Measurements from ENCODE around the gene AFDN.

AFDN gene

GRCh38 chr6:167879612-167880011, 52.9 kb downstream of the AFDN start:
- TF ChIP-seq GATA2 (IDR thresholded peaks at IDR 0.05; ENCODE audit: low read depth, low read length), result no peak
- TF ChIP-seq GATA3 (IDR thresholded peaks at IDR 0.05; ENCODE audit: low read depth, low read length), result no peak

- TF ChIP-seq GATA3 (IDR thresholded peaks at IDR 0.05; ENCODE audit: low read depth, low read length) (no peak), GATA2 (IDR thresholded peaks at IDR 0.05; ENCODE audit: low read depth, low read length) (no peak)
Observed at GRCh38 chr6:167881327-167881726, 54.6 kb downstream of the AFDN start.

GRCh38 chr6:167882244-167882643, 55.5 kb downstream of the AFDN start:
- TF ChIP-seq GATA3 (IDR thresholded peaks at IDR 0.05; ENCODE audit: low read depth, low read length) (no peak), GATA2 (IDR thresholded peaks at IDR 0.05; ENCODE audit: low read depth, low read length) (no peak)

- no peak for TF ChIP-seq GATA2 (IDR thresholded peaks at IDR 0.05; ENCODE audit: low read depth, low read length)
- no peak for TF ChIP-seq GATA3 (IDR thresholded peaks at IDR 0.05; ENCODE audit: low read depth, low read length)
Observed at GRCh38 chr6:167888098-167888497, 61.4 kb downstream of the AFDN start.

GRCh38 chr6:167892835-167893815, 66.4 kb downstream of the AFDN start:
- no peak for TF ChIP-seq GATA3 (IDR thresholded peaks at IDR 0.05; ENCODE audit: low read depth, low read length)
- no peak for TF ChIP-seq GATA2 (IDR thresholded peaks at IDR 0.05; ENCODE audit: low read depth, low read length)

GRCh38 chr6:167894965-167895364, 68.3 kb downstream of the AFDN start:
- TF ChIP-seq GATA3 (IDR thresholded peaks at IDR 0.05; ENCODE audit: low read depth, low read length) (peak; percentile 83), GATA2 (IDR thresholded peaks at IDR 0.05; ENCODE audit: low read depth, low read length) (peak; percentile 72)

- TF ChIP-seq GATA3 (IDR thresholded peaks at IDR 0.05; ENCODE audit: low read depth, low read length) (no peak), GATA2 (IDR thresholded peaks at IDR 0.05; ENCODE audit: low read depth, low read length) (no peak)
Observed at GRCh38 chr6:167896648-167897047, 69.9 kb downstream of the AFDN start.

GRCh38 chr6:167898673-167899311, 72.1 kb downstream of the AFDN start:
- TF ChIP-seq GATA3 (IDR thresholded peaks at IDR 0.05; ENCODE audit: low read depth, low read length), result no peak
- TF ChIP-seq GATA2 (IDR thresholded peaks at IDR 0.05; ENCODE audit: low read depth, low read length), result no peak

GRCh38 chr6:167904791-167905190, 78.1 kb downstream of the AFDN start:
- TF ChIP-seq GATA3 (IDR thresholded peaks at IDR 0.05; ENCODE audit: low read depth, low read length), result no peak
- no peak for TF ChIP-seq GATA2 (IDR thresholded peaks at IDR 0.05; ENCODE audit: low read depth, low read length)

GRCh38 chr6:167906899-167907298, 80.2 kb downstream of the AFDN start:
- TF ChIP-seq GATA2 (IDR thresholded peaks at IDR 0.05; ENCODE audit: low read depth, low read length) (peak; percentile 65), GATA3 (IDR thresholded peaks at IDR 0.05; ENCODE audit: low read depth, low read length) (no peak)

GRCh38 chr6:167907837-167908681, 81.3 kb downstream of the AFDN start:
- TF ChIP-seq GATA2 (IDR thresholded peaks at IDR 0.05; ENCODE audit: low read depth, low read length), result no peak
- TF ChIP-seq GATA3 (IDR thresholded peaks at IDR 0.05; ENCODE audit: low read depth, low read length), result no peak

GRCh38 chr6:167910007-167910406, 83.3 kb downstream of the AFDN start:
- no peak for TF ChIP-seq GATA2 (IDR thresholded peaks at IDR 0.05; ENCODE audit: low read depth, low read length)
- peak; percentile 63 for TF ChIP-seq GATA3 (IDR thresholded peaks at IDR 0.05; ENCODE audit: low read depth, low read length)

- TF ChIP-seq GATA3 (IDR thresholded peaks at IDR 0.05; ENCODE audit: low read depth, low read length) (no peak), GATA2 (IDR thresholded peaks at IDR 0.05; ENCODE audit: low read depth, low read length) (no peak)
Observed at GRCh38 chr6:167910652-167911051, 83.9 kb downstream of the AFDN start.

- TF ChIP-seq GATA3 (IDR thresholded peaks at IDR 0.05; ENCODE audit: low read depth, low read length) (no peak), GATA2 (IDR thresholded peaks at IDR 0.05; ENCODE audit: low read depth, low read length) (no peak)
Observed at GRCh38 chr6:167912494-167912893, 85.8 kb downstream of the AFDN start.

Data from SH-SY5Y (cell line).